ENCODE results near the gene ZNF679.
"Not testable (repeated sequence)": the region's sequence is repeated elsewhere in the genome, so short reads cannot be mapped to it uniquely, and the experiment has no call there.

Gene ZNF679

GRCh38 chr7:64312826-64313225, 84.6 kb downstream of the ZNF679 start:
- Histone ChIP-seq H3K4me1 (ENCODE audit: low read length) (peaks cover 6% of the 10 kb centered on the region; the same call in 1 of the 2 replicates), H3K9me3 (replicated peaks; ENCODE audit: insufficient read depth, low read length) (no peaks in the 10 kb centered on the region), H3K79me2 (ENCODE audit: low read length) (peaks cover 33% of the 10 kb centered on the region), H4K20me1 (ENCODE audit: insufficient read depth, low read length) (no peaks in the 10 kb centered on the region), H3K4me2 (ENCODE audit: low read depth, low read length) (no peak overlapping the region), H3K27ac (ENCODE audit: low read length) (no peak overlapping the region), H2AFZ (ENCODE audit: low read length) (no peak overlapping the region), H3F3A (ENCODE audit: insufficient read depth, low read length) (no peaks in the 10 kb centered on the region), H3K4me3 (ENCODE audit: low read length) (no peak overlapping the region), H3K9me2 (replicated peaks; ENCODE audit: insufficient read depth, low read length) (no peaks in the 10 kb centered on the region), H3K27me3 (replicated peaks; ENCODE audit: insufficient read depth, low read length) (no peaks in the 10 kb centered on the region), H3K36me3 (replicated peaks; ENCODE audit: insufficient read depth, low read length) (no peaks in the 10 kb centered on the region), H3K9ac (ENCODE audit: low read length) (no peak overlapping the region)
- TF ChIP-seq EZH2phosphoT487 (IDR thresholded peaks at IDR 0.05; ENCODE audit: low read length) (no peak), EZH2 (optimal IDR thresholded peaks at IDR 0.05; ENCODE audit: low read depth, low read length) (no peak), CTCF (IDR thresholded peaks at IDR 0.05; ENCODE audit: low read length) (no peak)
- DNase-seq, result no peak

DNA sequence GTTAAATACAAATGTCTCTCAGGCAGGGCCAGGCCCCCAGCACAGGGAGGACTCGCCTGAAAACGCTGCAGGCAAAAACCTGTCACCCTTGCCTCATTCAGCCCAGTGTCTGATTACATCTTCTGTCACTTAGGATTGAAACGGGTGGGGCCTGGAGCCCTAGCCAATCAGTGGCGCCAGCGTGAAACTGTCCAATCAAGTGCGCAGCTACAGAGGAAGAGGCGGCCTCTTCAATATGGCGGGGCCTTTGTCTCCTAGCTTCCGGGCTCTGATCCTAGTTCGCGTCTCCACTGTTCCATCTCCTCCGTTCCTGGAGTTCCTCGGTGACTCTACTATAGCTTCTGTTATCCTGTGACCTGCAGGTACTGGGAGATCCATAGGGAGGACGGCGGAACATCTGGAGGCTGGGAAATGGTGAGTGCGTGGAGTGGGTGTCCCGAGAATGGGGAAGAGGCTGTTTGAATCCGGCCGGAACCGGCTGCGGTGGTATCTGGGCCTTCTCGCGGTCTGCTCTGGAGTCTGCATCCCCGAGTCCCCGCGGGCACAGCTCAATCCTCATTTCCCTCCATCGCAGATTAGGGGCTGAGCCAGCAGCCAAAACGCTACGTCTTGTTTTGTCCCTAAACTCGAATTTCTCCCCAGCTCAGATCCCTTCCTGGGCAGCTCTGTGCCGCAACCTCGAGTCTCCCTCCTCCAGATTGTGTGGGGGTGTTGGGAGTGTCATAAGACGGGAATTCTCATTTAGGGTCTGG, 85.6 kb downstream of the ZNF679 start, which contains the start of gene ZNF736:
Gene ZNF736, plus strand, starts transcription at position 222 of the 752 bp plus-strand sequence. Its CDS starts 190 bp downstream, at position 412.
- H3K27me3 ChIP-seq (replicated peaks; ENCODE audit: insufficient read depth, low read length), result no peaks in the 10 kb centered on the region
- H3K9me3 ChIP-seq (replicated peaks; ENCODE audit: insufficient read depth, low read length), result no peaks in the 10 kb centered on the region
- H3K4me1 ChIP-seq (ENCODE audit: low read length), result peaks cover 6% of the 10 kb centered on the region; the same call in 1 of the 2 replicates
- H3K4me3 ChIP-seq (ENCODE audit: low read length), result peak within 1 kb of the TSS; percentile 72
- no peaks in the 10 kb centered on the region for H3F3A ChIP-seq (ENCODE audit: insufficient read depth, low read length)
- H4K20me1 ChIP-seq (ENCODE audit: insufficient read depth, low read length), result no peaks in the 10 kb centered on the region
- no peaks in the 10 kb centered on the region for H3K9me2 ChIP-seq (replicated peaks; ENCODE audit: insufficient read depth, low read length)
- peak within 1 kb of the TSS; percentile 45; the same call in 1 of the 2 replicates for H3K27ac ChIP-seq (ENCODE audit: low read length)
- peak within 1 kb of the TSS; percentile 66 for H3K4me2 ChIP-seq (ENCODE audit: low read depth, low read length)
- no peaks in the 10 kb centered on the region for H3K36me3 ChIP-seq (replicated peaks; ENCODE audit: insufficient read depth, low read length)
- H2AFZ ChIP-seq (ENCODE audit: low read length), result peak within 1 kb of the TSS; percentile 80
- peak; percentile 89 for DNase-seq
- H3K9ac ChIP-seq (ENCODE audit: low read length), result peak within 1 kb of the TSS; percentile 80
- H3K79me2 ChIP-seq (ENCODE audit: low read length), result peaks cover 39% of the 10 kb centered on the region
- TF ChIP-seq EZH2phosphoT487 (IDR thresholded peaks at IDR 0.05; ENCODE audit: low read length) (no peak), EZH2 (optimal IDR thresholded peaks at IDR 0.05; ENCODE audit: low read depth, low read length) (no peak), CTCF (IDR thresholded peaks at IDR 0.05; ENCODE audit: low read length) (no peak)

GRCh38 chr7:64314566-64314965, 86.3 kb downstream of the ZNF679 start:
- no peak for DNase-seq
- H3K9me2 ChIP-seq (replicated peaks; ENCODE audit: insufficient read depth, low read length), result no peaks in the 10 kb centered on the region
- H3K9me3 ChIP-seq (replicated peaks; ENCODE audit: insufficient read depth, low read length), result no peaks in the 10 kb centered on the region
- H3K79me2 ChIP-seq (ENCODE audit: low read length), result peaks cover 40% of the 10 kb centered on the region
- no peaks in the 10 kb centered on the region for H3K27me3 ChIP-seq (replicated peaks; ENCODE audit: insufficient read depth, low read length)
- H3K4me2 ChIP-seq (ENCODE audit: low read depth, low read length), result peak overlapping the region; percentile 66
- no peaks in the 10 kb centered on the region for H4K20me1 ChIP-seq (ENCODE audit: insufficient read depth, low read length)
- no peak for TF ChIP-seq EZH2phosphoT487 (IDR thresholded peaks at IDR 0.05; ENCODE audit: low read length)
- H2AFZ ChIP-seq (ENCODE audit: low read length), result peak overlapping the region; percentile 80; the same call in 1 of the 2 replicates
- H3F3A ChIP-seq (ENCODE audit: insufficient read depth, low read length), result no peaks in the 10 kb centered on the region
- H3K27ac ChIP-seq (ENCODE audit: low read length), result no peak overlapping the region; the same call in 1 of the 2 replicates
- H3K36me3 ChIP-seq (replicated peaks; ENCODE audit: insufficient read depth, low read length), result no peaks in the 10 kb centered on the region
- peak overlapping the region; percentile 80 for H3K9ac ChIP-seq (ENCODE audit: low read length)
- H3K4me3 ChIP-seq (ENCODE audit: low read length), result peak overlapping the region; percentile 72
- peaks cover 6% of the 10 kb centered on the region; the same call in 1 of the 2 replicates for H3K4me1 ChIP-seq (ENCODE audit: low read length)

- H2AFZ ChIP-seq (ENCODE audit: low read length); H3K4me2 ChIP-seq (ENCODE audit: low read depth, low read length); H3F3A ChIP-seq (ENCODE audit: insufficient read depth, low read length); H3K9me3 ChIP-seq (replicated peaks; ENCODE audit: insufficient read depth, low read length); H3K9ac ChIP-seq (ENCODE audit: low read length); H3K36me3 ChIP-seq (replicated peaks; ENCODE audit: insufficient read depth, low read length); H3K4me1 ChIP-seq (ENCODE audit: low read length); DNase-seq; H3K4me3 ChIP-seq (ENCODE audit: low read length); H4K20me1 ChIP-seq (ENCODE audit: insufficient read depth, low read length); H3K27me3 ChIP-seq (replicated peaks; ENCODE audit: insufficient read depth, low read length); H3K27ac ChIP-seq (ENCODE audit: low read length); H3K9me2 ChIP-seq (replicated peaks; ENCODE audit: insufficient read depth, low read length): not testable (repeated sequence)
- H3K79me2 ChIP-seq (ENCODE audit: low read length), result peaks cover 40% of the 10 kb centered on the region
These were observed 87.9 kb downstream of the ZNF679 start for GRCh38 chr7:64316031-64316742.

All from MM.1S (cell line).